Right renal pelvis (tissue), 4 donors: Measurements from ENCODE around the gene GOLGA6L22. TPM values are rescaled to one million over a fixed set of nuclear protein-coding genes. Genes with fewer than 3 reads are reported as not detected.
"Not testable (repeated sequence)": the region's sequence is repeated elsewhere in the genome, so short reads cannot be mapped to it uniquely, and the experiment has no call there.

Experiments used
- DNase-seq, 4 donors: peaks; one replicate each; pipeline ENCODE4 v3.0.0-alpha.2; 2013; ENCODE audit warnings: low read depth in 4 of 4, low spot score in 3 of 4, missing footprints in 1 of 4
- polyA plus RNA-seq, 4 donors: library from polyadenylated mRNA; unstranded; fragments of 120-200 nt; gene quantifications; one replicate each; pipeline ENCODE4 v1.2.1, GENCODE V29; 2013; ENCODE audit not compliant: insufficient read length in 4 of 4

Gene GOLGA6L22
- polyA plus RNA-seq = under 1 TPM in 3 of 4 donors, not detected in 1; 0.04 to 0.06 (median 0.05) TPM

GRCh38 chr15:22458603-22459002, at the start of gene GOLGA6L22:
Gene GOLGA6L22, plus strand, starts transcription at chr15:22458903. Its CDS starts 91 bp downstream, at chr15:22458994.
- not testable (repeated sequence) for DNase-seq

DNA sequence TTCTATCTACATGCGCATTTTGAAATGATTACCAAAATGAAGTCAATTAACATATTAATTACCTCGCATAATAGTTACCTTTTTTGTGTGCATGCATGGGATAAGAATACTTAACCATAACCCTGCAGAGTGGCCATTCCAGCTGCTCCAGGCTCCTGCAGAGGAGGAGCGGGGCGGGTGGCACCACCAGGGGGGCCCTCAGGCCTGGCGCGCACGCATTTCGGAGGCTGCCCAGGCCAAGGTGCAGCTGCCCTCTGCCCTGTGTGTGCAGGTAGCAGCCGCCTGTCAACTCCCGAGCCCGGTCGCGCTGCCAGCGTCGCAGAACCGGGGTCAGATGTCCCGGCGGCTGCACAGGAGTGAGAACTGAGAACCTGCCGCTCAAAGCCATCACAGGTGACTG, 41.4 kb upstream of the GOLGA6L22 start:
- DNase-seq = not testable (repeated sequence)

GRCh38 chr15:22417795-22418194, 40.9 kb upstream of the GOLGA6L22 start:
- DNase-seq = not testable (repeated sequence)

- DNase-seq = not testable (repeated sequence)
Observed at GRCh38 chr15:22418212-22418611, 40.5 kb upstream of the GOLGA6L22 start.

DNA sequence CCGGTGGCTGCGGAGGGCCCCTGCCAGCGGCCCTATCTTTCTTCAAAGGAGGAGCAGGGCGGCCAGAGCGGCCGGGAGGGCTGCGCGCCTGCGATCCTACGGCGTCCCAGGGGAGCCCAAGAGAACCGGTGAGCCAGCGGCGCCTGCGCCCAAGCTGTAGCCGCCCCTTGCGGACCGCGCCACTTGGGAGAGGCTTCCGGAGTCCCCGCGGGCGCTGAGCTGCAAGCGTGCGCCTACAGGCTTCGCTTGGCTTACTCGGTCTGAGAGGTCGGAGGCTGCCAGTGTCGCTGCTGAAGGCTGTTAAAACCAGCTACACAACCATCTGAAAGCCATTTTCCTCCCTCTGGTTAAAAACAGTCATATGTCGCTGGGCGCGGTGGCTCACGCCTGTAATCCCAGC, 40.0 kb upstream of the GOLGA6L22 start:
- not testable (repeated sequence) for DNase-seq

GRCh38 chr15:22420340-22420739, 38.4 kb upstream of the GOLGA6L22 start:
- DNase-seq = not testable (repeated sequence)

- not testable (repeated sequence) for DNase-seq
Observed at GRCh38 chr15:22429426-22429825, 29.3 kb upstream of the GOLGA6L22 start.

GRCh38 chr15:22431687-22432086, 27.0 kb upstream of the GOLGA6L22 start:
- DNase-seq = not testable (repeated sequence)

GRCh38 chr15:22494490-22495113, 35.9 kb downstream of the GOLGA6L22 start:
- DNase-seq = peak in 1 of 4 donors; percentile 45

GRCh38 chr15:22497200-22497599, 38.5 kb downstream of the GOLGA6L22 start:
- DNase-seq = not testable (repeated sequence)

DNA sequence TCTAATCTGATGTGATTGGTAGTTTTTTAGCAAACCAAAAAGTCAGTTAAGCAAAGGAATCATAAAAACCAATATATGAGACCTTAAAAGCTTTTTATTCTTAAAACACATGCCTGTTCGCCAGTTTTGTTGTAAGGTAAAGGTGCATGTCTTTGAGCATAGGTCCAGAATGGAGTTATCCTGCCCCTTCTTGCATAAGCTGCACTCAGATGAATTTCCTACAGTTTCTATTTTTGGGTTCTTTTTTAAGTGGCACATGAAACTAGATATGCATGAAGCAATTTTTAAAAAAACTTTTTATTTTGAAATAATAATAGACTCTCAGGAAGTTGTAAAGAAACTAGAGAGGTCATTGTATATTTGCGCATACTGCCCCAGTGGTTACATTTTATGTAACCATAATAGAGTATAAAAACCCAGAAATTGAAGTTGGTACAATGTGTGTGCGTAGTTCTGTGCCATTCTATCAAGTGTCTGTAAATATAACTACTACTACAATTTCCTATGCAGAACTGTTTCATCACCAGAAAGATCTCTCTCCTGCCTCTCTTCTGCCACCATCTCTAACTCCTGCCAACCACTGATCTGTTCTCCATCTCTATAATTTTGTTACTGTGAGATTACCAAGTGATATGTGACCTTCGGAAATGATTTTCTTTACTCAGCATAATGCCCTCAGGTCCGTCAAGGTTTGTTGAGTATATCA, 39.7 kb downstream of the GOLGA6L22 start:
- DNase-seq = not testable (repeated sequence)

DNA sequence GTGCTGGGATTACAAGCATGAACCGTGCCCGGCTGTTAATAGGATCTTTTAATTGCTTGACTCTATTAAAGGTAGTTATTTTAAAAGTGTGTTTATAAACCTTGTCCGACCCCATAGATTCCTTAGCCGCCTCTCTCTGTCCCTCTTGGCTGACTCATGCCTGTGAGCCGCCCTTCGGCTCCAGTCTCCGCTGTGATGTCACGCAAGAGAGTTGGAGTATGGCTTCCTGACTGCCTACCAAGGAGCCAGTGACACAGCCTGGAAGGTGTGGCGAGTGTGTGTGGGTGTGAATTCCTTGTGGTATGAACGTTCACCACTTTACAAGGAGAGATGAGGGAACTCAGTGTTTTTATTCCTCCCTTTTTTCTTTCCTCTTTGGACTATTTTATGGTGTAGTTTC, 43.6 kb downstream of the GOLGA6L22 start:
- not testable (repeated sequence) for DNase-seq

DNA sequence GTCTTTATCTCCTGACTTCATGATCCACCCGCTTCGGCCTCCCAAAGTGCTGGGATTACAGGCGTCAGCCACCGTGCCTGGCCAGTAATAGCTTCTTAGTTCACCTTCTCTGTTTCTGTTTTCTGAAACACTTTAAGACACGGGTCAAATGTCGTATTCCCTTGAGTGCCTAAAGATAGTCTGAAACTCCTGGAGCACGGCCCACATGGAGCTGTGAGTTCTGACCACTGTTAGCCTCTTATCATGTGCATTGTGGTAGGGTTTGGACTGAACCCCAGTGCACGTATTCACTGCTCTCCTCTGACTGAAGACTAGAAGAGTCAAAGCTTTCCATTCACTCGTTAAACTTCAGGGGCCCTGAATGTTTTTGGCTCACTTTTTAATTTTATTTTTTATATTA, 48.3 kb downstream of the GOLGA6L22 start:
- not testable (repeated sequence) for DNase-seq

- DNase-seq = not testable (repeated sequence)
Observed at GRCh38 chr15:22516140-22516539, 57.4 kb downstream of the GOLGA6L22 start.
